Tibial artery (tissue), 4 donors: Measurements from ENCODE around the gene WNT7A.

Experiments
- DNase-seq, 2 donors: peaks; one replicate each; pipeline ENCODE4 v3.0.0-alpha.2; 2019
- H3K27ac ChIP-seq, 2 donors: fragments of 200-600 bp; sonication (generic) in 1 of 2; 1 replicate in 1 of 2; 2 replicates in 1 of 2; pipeline ENCODE4 v1.5.1; 2018 to 2019; ENCODE audit warnings: mild to moderate bottlenecking in 1 of 2
- H3K27me3 ChIP-seq, 2 donors: fragments of 200-600 bp; sonication (generic) in 1 of 2; one replicate each; pipeline versions ENCODE4 v1.5.1 to v1.6.0; 2016 to 2019
- H3K36me3 ChIP-seq, 3 donors: fragments of 200-600 bp; sonication (generic) in 2 of 3; one replicate each; pipeline ENCODE4 v1.5.1; 2016 to 2019; ENCODE audit warnings: mild to moderate bottlenecking in 2 of 3
- H3K4me1 ChIP-seq, 4 donors: fragments of 200-600 bp; sonication (generic) in 2 of 4; 1 replicate in 3 of 4; 2 replicates in 1 of 4; pipeline ENCODE4 v1.5.1; 2016 to 2019
- H3K4me3 ChIP-seq, 2 donors: fragments of 200-600 bp; sonication (generic) in 1 of 2; 1 replicate in 1 of 2; 2 replicates in 1 of 2; pipeline ENCODE4 v1.5.1; 2018 to 2019; ENCODE audit warnings: mild to moderate bottlenecking in 2 of 2
- H3K9me3 ChIP-seq, 3 donors: fragments of 200-600 bp; sonication (generic) in 1 of 3; one replicate each; pipeline ENCODE4 v1.5.1; 2016 to 2019
- CTCF ChIP-seq, 2 experiments: fragments of 200-600 bp in 1 of 2; fragments of 450-650 bp in 1 of 2; IDR thresholded peaks; one replicate each; pipeline ENCODE4 v1.5.1; 2017 to 2019; ENCODE audit warnings: antibody characterized with exemption in 2 of 2, mild to moderate bottlenecking in 1 of 2, moderate library complexity in 1 of 2
- intact Hi-C: fragments of 100-400 bp; cut with DNase I; formaldehyde crosslinking; loops from one replicate; pipeline ENCODE4 v1.15.0; 2023; ENCODE audit warnings: low total_unique reads

Gene WNT7A

GRCh38 chr3:13793451-13793850 is 86.4 kb downstream of the WNT7A start:
- no peaks in the 10 kb centered on the region for H3K36me3 ChIP-seq
- TF ChIP-seq CTCF (IDR thresholded peaks at IDR 0.05), result no peak
- H3K4me1 ChIP-seq, result no peaks in the 10 kb centered on the region
- DNase-seq, result no peak
- H3K27ac ChIP-seq, result no peak overlapping the region
- H3K27me3 ChIP-seq, result peaks cover 0 to 49% of the 10 kb centered on the region in 2 donors
- intact Hi-C loops, result no loop called here
- no peaks in the 10 kb centered on the region for H3K9me3 ChIP-seq
- no peak overlapping the region for H3K4me3 ChIP-seq

GRCh38 chr3:13792512-13793371 is 87.1 kb downstream of the WNT7A start:
- Histone ChIP-seq H3K4me3 (no peak overlapping the region), H3K36me3 (no peaks in the 10 kb centered on the region), H3K27ac (no peak overlapping the region), H3K27me3 (peaks cover 0 to 53% of the 10 kb centered on the region in 2 donors), H3K4me1 (no peaks in the 10 kb centered on the region), H3K9me3 (no peaks in the 10 kb centered on the region)
- DNase-seq, result no peak
- intact Hi-C loops, result no loop called here
- TF ChIP-seq CTCF (IDR thresholded peaks at IDR 0.05), result no peak

DNA sequence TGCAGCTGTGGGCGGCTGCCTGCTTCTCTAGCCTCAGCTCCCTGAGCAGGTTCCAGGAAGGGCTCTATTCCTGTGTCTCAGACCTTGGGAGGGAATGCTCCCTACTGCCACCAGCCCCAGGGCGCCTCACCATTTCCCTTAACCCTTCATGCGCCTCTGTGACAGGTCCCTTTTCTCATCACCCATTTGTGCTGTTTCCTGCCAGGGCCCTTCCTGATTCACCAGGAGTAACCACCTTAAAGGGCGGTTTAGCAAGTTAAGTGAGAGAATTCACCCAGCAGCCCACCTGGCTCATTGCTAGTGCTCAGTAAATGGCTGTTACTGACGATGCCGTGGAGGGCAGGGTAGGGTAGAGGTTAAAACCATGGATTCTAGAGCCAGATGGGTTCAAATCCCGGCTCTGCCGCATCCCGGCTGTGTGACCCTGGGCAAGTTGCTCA is 87.8 kb downstream of the WNT7A start:
- no peak for TF ChIP-seq CTCF (IDR thresholded peaks at IDR 0.05)
- H3K27ac ChIP-seq, result no peak overlapping the region
- intact Hi-C loops, result no loop called here
- no peak for DNase-seq
- no peaks in the 10 kb centered on the region for H3K36me3 ChIP-seq
- no peak overlapping the region for H3K4me3 ChIP-seq
- H3K9me3 ChIP-seq, result no peaks in the 10 kb centered on the region
- H3K27me3 ChIP-seq, result peaks cover 0 to 60% of the 10 kb centered on the region in 2 donors
- no peaks in the 10 kb centered on the region for H3K4me1 ChIP-seq

- no peaks in the 10 kb centered on the region for H3K9me3 ChIP-seq
- no peak overlapping the region for H3K27ac ChIP-seq
- intact Hi-C loops, result no loop called here
- H3K27me3 ChIP-seq, result peaks cover 0 to 56% of the 10 kb centered on the region in 2 donors
- H3K36me3 ChIP-seq, result no peaks in the 10 kb centered on the region
- no peak for TF ChIP-seq CTCF (IDR thresholded peaks at IDR 0.05)
- no peak overlapping the region for H3K4me3 ChIP-seq
- H3K4me1 ChIP-seq, result no peaks in the 10 kb centered on the region
- no peak for DNase-seq
Measured at GRCh38 chr3:13791198-13792050, 88.4 kb downstream of the WNT7A start.

DNA sequence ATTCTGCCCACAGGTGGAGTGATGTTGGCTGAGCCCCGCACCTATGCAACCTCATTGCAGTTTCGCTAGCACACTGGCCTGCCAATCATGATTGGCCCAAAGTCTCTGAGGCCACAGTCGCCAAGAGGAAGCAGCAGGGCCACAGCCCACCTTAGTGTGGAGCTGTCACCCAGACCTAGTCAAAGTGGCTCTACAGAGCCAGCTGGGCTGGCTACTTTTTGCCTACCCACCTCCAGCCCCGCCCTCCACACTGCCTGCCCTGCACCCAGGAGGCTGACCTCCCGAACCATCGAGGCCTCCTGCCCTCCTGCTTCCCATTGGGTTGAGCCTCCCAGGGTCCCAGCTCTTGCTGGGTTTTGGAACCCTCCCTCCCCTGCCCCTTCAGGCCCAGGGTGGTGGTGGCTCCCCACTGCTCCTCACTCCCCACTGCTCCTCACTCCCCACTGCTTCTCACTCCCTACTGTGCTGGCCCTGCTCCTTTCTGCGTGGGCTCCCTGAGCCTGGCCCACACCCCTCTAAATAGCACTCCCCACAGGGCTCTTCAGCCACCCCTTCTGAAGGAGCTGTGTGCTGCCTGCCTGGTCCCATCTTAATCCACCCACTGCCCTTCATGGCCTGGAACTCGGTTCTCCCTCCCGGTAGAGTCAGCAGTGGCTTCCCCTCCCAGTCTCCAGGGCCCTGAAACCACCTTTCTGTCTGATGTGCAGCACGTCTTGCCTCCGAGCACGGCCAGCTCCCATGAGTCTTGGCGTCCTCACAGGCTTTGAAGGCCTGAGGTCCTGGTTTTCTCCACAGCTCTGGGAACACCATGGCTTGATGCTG is 89.3 kb downstream of the WNT7A start:
- no peak for TF ChIP-seq CTCF (IDR thresholded peaks at IDR 0.05)
- H3K9me3 ChIP-seq, result no peaks in the 10 kb centered on the region
- intact Hi-C loops, result no loop called here
- H3K27me3 ChIP-seq, result peaks cover 0 to 59% of the 10 kb centered on the region in 2 donors
- H3K36me3 ChIP-seq, result no peaks in the 10 kb centered on the region
- no peaks in the 10 kb centered on the region for H3K4me1 ChIP-seq
- H3K4me3 ChIP-seq, result no peak overlapping the region
- DNase-seq, result no peak
- H3K27ac ChIP-seq, result no peak overlapping the region
